GM21825 (cell line): ENCODE measurements around the gene LMF2.
A peak's percentile ranks its signal among the peaks of the same experiment; 100 is the strongest.

Source experiments
- ATAC-seq: cut with Tn5 transposase; IDR thresholded peaks from one replicate; pipeline ENCODE4 v1.9.1; 2021; ENCODE audit warnings: mild to moderate bottlenecking, moderate library complexity; ENCODE audit not compliant: unreplicated experiment

The LMF2 gene

DNA sequence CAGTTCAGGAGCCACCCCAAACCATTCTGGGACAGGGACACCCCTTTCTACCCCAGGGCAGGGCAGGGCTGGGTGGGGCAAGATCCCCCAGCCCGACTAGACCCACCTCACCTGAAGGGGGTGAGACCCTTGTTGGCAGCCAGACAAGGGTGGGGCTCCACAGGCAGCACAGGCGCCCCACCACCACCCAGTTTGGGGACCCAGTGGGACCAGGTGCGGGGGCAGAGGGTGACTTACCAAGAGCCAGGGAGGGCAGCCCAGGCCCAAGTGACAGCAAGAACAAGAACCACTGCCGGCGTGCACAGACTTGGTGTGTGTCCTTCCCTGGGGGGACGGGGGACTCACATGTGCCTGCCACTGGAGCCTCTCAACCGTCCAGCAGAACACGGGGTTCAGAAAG lies 23.9 kb downstream of the LMF2 start:
- no peak for ATAC-seq

DNA sequence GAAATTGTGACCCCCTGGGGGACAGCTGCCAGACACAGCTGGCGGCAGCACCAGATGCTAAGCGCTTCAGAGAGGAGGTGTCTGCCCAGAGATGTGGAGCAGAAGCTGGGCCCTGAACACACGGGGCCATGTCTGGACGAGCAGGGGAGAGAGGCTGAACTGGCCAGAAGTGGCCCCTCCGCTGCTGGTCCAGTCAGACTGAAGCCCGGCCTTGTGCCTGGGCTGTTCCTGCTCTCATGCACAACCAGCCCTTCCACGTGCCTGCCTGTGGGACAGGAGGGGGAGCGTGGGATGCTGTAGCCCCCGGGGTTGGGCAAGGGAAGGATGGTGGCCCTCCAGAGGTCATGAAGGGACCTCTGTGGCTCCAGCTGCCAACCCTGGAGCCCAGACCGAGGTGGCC lies 24.4 kb downstream of the LMF2 start:
- ATAC-seq, result no peak

DNA sequence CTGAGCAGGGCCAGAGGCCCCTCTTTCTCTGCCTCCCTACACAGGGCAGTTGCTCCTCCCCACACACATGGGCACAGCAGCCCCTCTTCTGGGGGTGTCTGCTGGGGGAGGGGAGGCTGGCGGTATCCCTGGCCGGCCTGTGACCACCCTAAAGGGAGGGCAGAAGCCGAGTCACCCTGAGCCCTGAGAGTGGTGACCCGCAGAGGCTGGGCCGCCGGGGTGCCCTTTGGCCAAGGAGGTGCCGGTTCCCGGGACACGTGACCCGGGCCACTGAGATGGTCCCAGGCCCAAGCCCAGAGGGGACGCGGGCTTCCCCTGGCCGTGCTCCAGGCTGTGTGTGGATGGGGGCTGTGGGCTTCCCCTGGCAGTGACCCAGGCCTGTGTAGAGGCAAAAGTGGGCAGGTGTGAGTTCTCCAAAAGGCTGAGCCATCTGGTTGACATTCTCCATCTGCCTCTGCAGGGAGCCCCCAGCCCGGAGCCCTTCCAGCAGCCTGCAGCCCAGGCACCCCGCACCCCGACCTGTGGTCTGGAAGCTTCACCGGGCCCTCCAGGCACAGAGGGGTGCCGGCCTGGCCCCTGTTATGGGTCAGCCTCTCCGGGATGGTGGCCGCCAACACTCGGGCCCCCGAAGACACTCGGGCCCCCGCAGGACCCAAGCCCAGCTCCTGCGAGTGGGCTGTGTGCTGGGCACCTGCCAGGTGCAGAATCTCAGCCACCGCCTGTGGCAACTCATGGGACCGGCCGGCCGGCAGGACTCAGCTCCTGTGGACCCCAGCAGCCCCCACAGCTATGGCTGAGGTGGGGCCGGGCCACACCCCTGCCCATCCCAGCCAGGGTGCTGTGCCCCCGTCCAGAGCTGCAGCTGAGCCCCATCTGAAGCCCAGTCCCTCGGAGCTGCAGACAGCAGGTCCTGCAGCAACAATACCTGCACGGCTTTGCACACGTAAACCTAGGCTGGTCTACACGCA lies 25.1 kb downstream of the LMF2 start:
- ATAC-seq, result no peak

DNA sequence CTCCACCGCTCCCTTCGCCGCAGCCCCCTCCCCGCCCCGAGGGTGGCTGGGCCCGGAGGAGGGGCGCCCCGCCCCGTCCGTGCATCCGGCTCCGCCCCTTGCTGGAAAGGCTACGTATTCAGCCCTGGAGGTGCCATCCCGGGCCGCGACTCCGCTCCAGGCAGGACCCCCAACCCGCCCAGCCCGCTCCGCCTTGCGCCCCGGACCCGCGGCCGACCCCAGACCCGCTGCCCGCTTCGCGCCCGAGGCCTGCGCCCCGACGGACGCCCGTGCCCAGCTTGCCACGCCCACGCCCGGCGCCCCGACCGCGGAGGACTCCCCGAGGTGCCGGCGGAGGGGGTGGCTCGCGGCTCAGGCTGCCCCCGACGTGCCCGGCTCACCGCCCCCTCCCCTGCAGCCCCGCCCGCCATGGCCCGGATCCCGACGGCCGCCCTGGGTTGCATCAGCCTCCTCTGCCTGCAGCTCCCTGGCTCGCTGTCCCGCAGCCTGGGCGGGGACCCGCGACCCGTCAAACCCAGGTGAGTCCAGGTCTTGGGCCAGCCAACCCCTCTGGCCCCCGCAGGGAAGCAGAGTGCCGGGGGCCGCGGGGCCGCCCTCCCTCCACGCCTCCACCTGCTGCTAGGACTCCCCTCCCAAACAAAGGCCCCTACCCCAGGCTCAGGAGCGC lies 25.9 kb downstream of the LMF2 start, which contains the start of gene ADM2:
Gene ADM2, plus strand, starts transcription at position 104 of the 667 bp plus-strand sequence. Its CDS starts 305 bp downstream, at position 409.
- ATAC-seq, result no peak

DNA sequence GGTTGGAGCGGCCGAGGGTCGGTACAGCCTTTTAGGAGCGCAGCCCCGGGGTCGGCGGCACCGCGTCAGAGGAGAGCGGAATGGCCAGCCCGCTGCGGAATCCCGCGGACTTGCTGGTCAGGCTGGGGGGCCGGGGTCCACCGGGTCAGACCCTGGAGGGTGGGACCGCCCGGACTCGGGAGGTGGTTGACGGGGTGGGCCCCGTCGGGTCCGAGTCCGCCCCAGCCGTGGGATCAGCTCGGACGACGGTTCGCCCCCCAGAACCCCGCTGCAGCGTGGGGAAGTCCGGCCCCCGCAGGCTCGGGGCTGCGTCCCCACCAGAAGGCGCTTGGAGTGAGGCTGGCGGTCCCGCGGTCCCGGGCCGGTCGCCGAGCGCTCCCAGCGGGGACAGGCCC lies 26.5 kb downstream of the LMF2 start:
- no peak for ATAC-seq

DNA sequence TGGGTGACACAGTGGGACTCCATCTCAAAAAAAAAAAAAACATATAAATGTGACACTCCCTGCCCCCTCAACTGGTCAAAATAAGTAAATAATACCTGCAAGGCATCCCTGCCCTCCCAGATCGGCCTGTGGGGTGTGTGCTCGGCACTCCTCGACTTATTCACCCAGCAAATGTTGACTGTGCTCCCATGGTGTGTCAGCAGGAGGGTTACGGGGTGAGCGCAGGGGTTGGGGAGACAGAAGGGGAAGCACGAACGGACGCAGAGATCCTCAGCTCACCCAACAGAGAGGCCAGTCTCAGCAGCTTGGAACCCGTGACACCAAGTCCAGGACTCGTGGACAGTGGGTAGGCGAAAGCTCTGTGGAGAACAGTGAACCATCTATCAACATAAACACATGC lies 27.8 kb downstream of the LMF2 start:
- ATAC-seq, result no peak

DNA sequence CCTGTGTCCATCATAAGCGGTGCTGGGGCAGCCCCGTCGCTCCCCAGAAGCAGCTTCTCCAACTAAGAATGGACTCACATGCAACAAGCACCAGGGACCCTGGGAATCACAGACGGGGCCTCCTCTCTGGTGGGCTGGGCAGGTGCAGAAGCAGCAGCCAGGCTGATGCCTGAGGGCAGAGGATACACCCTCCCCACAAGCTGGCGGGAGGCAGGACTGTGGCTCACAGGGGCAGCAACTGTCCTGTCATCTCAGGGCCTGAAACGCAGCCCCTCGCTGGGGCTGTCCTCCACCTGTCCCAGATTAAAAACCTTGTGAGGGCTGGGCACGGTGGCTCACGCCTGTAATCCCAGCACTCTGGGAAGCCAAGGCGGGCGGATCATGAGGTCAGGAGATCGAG lies 29.6 kb downstream of the LMF2 start:
- ATAC-seq, result no peak

DNA sequence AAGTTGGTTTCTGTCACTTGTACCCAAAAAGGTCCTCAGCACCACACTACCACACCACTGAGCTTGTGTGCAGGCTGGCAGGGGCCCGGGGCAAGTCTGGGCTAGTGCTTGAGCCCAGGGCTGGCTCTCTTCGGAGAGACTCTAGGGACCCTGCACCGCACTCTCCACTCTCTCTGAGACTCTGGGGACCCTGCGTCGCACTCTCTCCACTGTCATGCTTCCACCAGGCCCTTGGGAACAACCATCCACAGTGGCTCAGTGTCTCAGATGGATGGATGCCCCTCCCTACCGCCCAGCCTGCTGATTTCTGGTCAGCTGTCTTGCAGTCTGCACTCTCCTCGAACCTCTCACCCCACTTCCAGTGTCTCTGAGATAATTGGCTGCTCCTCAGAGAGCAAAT lies 30.6 kb downstream of the LMF2 start:
- no peak for ATAC-seq

DNA sequence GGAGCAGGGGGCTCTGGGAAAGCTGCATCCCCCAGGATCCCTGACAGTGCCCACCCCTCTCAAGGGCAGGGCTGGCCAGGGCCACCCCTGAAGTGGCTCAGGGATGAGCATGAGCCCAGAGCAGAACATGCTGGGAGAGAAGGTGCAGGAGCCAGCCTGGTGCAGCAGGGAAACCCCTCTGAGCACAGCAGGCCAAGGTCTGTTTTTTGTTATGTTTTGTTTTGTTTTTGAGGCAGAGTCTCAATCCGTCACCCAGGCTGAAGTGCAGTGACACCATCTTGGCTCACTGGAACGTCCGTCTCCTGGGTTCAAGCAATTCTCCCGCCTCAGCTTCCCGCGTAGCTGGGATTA lies 31.9 kb downstream of the LMF2 start:
- ATAC-seq, result no peak

DNA sequence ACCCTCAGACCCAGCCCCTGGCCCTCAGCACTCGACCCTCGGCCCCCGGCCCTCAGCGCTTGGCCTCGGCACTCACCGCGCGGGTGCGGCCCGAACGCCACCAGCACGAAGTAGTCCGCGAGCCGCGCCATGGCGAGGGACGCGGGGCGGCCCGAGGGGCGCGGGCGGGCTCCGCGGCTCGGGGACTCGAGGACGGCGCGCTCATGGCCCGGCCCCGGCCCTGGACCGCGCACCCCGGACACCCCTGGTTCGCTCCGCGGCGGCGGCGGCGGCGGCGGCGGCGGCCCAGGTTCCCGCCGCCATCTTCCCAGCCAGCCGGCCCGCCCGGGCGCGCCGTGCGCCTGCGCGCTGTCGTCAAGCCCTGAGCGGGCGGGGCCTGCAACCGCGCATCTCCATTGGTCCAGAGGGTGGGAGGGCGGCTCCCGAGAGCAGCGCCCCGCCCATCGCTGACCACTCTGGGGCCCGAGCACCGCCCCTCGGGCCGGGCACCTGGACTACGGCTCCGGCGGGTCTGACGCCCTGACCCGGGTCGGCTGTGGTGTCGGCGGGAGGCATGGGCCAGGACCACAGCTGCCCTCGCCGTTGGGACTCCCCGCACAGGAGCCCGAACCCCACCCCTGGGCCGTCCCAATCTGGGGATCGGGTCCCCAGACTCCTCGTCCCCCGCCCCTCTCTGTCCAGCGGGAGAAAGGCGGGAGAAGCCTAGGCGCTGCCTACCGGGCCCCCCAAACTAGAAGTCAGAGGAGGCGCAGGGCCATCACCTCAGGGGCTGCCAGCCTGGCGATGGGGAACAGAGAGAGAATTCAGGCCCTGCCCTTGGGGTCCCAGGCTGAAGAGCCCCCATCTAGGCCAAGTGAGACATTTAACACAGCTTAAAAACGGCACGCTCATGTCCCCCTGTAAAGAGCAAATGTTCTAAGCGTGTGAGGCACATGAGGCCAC lies 32.5 kb downstream of the LMF2 start, which contains the start of gene SBF1:
Gene SBF1, minus strand, starts transcription at position 326 of the 942 bp plus-strand sequence. Its CDS starts 195 bp downstream, at position 131.
- ATAC-seq, result peak; percentile 50

DNA sequence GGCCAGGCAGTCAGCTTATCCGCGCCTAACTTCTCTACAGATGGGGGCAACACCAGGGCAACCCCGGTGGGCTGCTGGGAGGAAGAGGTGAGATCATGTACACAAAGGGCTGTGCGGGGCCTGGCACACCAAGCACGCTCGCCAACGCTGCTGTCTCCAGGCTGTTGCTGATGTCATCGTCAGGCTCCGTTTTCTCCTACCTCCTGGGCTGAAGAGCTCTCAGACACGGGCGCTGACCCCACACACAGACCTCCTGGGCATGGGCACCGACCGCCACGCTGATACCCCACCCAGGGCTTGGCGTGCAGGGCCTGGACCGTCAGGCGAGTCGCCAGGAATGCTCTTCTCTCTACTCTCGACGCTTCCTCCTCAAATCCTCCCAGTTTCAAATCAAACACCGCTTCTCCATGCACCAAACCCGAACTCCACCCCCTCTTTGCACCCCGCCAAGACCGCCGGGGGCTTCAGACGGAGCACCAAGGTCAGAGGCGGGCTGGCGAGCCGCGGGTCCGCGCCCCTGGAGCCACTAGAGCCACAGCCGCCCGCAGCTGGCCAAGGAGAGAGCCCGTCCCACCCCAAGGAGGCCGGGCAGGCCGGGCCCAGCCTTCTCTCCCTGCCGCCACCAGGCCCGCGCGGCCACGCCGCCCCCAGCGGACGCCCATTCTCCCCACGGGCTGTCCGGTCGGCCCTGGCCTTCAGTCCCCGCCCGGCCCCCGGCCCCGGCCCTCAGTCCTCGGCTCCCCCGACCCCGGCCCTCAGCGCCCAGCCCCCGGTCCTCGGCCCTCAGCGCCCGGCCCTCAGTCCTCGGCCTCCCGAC lies 33.4 kb downstream of the LMF2 start:
- no peak for ATAC-seq

DNA sequence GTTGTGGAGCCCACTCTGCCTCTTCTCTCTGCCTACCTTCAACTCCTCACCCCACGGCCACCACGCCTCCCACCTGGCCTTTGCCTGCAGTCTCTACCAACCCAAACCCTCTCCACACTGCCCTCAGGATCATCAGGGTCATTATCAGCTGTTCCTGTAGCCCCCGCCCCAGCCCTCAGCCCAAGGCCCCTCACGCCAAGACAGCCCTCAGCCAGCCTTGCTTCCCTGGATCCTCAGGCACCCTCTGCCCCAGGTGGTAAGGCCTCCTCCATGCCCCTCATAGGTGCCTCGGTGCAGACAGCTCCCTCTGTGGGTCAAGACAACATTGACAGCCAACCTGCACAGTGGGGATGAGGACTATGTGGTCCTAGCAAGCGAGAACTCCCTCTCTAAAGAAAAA lies 34.4 kb downstream of the LMF2 start:
- ATAC-seq, result no peak

DNA sequence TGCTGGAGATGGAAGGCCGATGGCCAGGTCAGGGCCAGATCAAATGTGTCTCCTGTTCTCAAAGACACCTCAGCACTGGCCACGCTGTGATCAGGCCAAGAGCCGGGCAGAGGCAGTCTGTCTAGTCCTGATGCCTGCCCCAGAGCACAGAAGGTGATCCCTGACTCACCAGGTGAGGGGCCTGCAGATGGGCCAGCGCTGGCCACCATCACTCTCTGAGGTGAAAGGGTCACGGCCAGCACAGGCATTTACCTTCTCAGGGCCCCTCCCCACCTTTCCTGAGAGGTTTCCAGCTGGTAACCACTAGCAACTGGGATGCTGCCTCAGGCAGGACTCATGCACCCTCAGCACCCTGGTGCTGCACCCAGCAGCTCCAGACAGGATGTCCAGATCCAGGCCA lies 35.5 kb downstream of the LMF2 start:
- ATAC-seq, result no peak

DNA sequence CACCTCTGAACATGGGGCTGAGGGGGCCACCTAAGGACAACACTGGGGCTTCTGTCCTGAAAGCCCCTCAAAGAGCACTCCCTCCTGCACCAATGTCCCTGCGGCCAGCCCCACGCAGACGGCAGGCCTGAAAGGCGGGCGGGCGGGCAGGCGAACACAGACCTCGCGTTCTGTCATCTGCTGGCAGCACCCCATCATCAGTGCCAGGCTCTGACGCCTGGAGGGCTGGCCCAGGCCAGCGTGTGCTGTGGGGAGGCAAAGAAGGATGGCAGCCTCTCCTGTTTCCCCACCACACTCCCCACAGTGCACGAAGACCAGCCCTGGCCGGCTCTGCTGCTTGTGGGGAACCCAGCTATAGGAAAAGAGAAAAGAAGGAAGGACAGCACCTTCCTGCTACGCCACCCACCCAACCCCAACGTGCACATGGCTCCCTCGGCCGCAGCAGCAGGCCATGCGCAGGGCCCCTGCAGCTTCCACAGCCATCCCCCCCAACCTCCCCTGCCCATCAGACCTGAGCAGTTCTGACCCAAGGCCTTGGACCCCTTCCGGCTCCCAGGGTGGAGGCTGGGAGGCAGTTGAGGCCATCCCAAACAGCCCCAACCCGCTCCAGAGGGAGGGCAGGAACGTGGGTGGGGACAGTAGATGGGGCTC lies 36.2 kb downstream of the LMF2 start:
- no peak for ATAC-seq

DNA sequence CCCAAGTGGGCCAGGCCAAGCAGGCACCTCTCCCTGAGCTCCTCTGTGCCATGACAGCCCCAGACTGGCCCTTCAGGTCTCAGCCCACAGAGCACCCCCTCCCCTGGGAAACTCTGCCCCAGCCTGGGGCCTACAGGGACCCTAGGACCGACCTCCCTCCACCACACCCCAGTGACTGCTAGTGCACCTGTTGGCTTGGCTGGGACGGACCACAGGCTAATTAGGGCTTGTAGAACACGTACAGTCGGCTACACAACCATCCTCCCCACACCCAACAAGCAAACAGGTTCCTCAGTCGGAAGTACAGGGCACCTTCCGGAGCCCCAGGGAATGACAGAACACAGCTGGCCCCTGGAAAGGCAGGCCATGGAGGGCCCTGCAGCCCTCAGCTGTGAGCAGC lies 37.0 kb downstream of the LMF2 start:
- no peak for ATAC-seq

DNA sequence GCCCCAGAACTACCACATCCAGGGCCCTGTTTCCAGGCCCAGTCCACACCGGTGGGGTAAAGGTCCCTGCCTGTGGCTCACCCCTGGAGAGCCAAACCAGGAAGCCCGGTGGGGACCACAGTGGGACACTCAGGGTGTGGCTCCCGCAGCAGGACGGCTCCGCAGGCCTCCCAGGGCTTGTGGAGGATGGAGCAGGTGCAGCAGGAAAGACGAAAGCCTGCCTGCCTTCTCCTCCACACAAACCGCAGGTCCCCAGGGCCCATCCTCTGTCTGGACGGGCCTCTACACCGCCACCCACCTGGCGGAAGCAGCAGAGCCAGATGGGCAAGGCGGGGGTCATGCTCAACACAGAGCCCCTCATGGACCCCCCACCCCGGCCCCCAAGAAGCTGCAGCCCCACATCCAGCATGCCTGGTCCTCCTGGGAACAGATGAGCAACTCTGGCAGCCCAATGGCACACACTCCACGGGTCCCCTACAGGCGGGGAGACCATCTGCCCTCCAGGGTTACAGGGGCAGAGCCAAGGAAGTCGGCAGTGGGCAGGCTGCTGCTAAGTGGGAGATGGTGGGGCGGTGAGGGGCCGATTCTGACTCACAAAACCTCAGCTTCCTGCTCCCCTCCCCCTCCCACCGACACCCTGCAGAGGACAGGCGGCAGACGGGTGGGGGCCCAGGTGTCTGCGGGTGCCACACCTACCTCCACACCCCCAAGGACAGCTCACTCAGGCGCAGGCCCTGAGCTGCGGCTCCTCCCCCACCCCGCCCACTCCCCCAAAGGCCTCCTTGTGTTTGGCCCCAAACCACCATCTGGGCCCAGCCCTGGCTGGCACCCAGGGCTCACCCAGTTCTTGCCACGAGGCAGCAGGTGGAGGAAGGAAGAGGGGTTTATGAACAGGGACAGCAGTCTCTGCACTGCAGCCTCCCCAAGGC lies 37.9 kb downstream of the LMF2 start:
- ATAC-seq, result peak; percentile 47

DNA sequence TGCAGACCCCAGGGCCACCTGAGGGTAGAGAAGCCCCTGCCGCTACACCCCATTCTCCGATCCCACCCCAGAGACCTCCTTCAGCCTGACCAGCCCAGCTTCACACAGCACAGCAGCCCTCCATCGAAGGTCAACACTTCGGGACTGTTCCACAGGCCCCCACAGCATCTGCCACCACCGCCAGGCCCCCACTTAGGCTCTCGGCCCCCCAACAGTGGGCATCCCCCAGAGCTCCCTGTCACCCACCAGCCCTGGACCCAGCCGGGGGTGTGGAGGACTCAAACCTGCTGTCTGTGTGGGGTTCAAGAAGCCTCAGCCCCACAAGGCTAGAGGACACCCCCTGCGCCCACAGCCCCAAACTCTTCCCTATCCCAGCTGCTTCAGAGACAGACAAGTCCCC lies 38.9 kb downstream of the LMF2 start:
- no peak for ATAC-seq

DNA sequence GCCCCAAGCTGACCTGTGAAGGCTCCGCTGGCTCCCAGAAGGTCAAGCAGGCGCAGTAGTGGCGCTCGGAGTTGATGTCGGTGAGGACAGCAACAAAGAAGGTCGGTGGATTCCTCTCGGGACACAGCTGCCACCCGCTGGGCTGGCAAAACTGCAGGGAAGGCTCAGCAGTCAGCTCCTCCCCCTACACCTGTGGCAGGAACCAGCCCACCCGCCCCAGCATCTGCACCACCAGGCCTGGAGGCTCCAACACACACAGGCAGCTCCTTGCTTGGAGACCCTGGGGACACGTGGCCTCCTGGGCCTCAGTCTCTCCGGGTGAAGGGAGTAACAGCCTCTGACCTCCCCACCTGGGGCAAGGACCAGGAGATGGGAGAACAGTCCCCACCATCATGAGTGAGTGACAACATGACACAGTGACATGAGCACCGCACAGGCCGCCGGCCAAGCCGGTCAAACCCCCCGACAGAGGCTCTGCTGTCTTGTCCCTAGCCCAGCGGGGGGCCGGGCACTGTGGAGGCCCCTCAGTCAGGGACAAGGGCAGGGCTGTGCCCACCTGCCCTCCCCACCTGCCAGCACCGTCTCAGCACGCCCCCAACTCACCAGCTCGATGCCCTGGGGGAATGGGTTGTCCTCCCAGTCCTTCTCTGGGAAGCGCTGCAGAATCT lies 39.6 kb downstream of the LMF2 start:
- no peak for ATAC-seq
